HepG2 (cell line): ENCODE measurements around the gene MSMO1.

Experiments
- CBFB ChIP-seq: sonication (generic); formaldehyde crosslinking; IDR thresholded peaks from 2 replicates; pipeline ENCODE4 v1.4.0; 2020; ENCODE audit warnings: missing genetic modification reagents
- HIVEP1 ChIP-seq: sonication (generic); formaldehyde crosslinking; IDR thresholded peaks from 2 replicates; pipeline ENCODE4 v1.4.0; 2020; ENCODE audit warnings: mild to moderate bottlenecking, missing genetic modification reagents
- KLF15 ChIP-seq: sonication (generic); formaldehyde crosslinking; IDR thresholded peaks from 2 replicates; pipeline ENCODE4 v1.8.1; 2023; ENCODE audit warnings: borderline replicate concordance, mild to moderate bottlenecking, inconsistent platforms, missing genetic modification reagents, mixed read lengths
- SP5 ChIP-seq: IDR thresholded peaks from 2 replicates; pipeline ENCODE4 v1.6.1; 2016; ENCODE audit warnings: low read depth, borderline replicate concordance
- U2AF1 ChIP-seq: fragments of 200-400 bp; formaldehyde crosslinking; optimal IDR thresholded peaks from 2 replicates; pipeline ENCODE3; 2017; ENCODE audit warnings: mild to moderate bottlenecking, low read depth, low read length
- ZNF383 ChIP-seq: sonication (generic); formaldehyde crosslinking; IDR thresholded peaks from 2 replicates; pipeline ENCODE4 v1.4.0; 2020; ENCODE audit warnings: missing genetic modification reagents, mild to moderate bottlenecking, borderline replicate concordance
- ZNF550 ChIP-seq: sonication (generic); formaldehyde crosslinking; IDR thresholded peaks from 2 replicates; pipeline ENCODE4 v1.4.0; 2020; ENCODE audit warnings: mild to moderate bottlenecking, missing genetic modification reagents, borderline replicate concordance
- TF ChIP-seq, protein P1 (sequence below): sonication (generic); formaldehyde crosslinking; IDR thresholded peaks from 2 replicates; pipeline ENCODE4 v1.5.0; 2020; ENCODE audit warnings: mild to moderate bottlenecking, missing genetic modification reagents, moderate library complexity
- TF ChIP-seq, protein P2 (sequence below): sonication (generic); formaldehyde crosslinking; IDR thresholded peaks from 2 replicates; pipeline ENCODE4 v1.8.0; 2022; ENCODE audit warnings: mild to moderate bottlenecking, missing genetic modification reagents, moderate library complexity
- TF ChIP-seq, protein P3 (sequence below): IDR thresholded peaks from 2 replicates; pipeline ENCODE4 v1.6.1; 2016; ENCODE audit warnings: low read depth, borderline replicate concordance

DNA sequence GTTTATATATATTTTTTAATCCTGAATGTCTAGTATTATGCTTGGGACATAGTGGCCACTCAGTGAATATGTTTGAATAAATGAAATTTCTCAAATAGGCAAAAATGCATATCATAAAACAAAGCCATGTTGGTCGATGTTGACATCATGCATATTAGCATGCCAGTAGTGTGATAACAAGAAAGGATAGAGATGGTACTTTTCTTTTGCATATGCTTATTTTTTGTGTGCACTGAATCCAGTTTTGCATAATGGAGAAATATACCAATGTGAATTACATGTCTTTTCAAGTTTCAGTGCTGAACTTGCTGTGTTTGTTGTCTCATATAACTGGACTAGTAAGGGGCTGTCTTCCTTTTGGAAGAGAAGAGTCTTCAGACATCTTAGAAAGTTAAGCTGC is 58.9 kb downstream of the MSMO1 start:
- TF ChIP-seq, protein P1, sequence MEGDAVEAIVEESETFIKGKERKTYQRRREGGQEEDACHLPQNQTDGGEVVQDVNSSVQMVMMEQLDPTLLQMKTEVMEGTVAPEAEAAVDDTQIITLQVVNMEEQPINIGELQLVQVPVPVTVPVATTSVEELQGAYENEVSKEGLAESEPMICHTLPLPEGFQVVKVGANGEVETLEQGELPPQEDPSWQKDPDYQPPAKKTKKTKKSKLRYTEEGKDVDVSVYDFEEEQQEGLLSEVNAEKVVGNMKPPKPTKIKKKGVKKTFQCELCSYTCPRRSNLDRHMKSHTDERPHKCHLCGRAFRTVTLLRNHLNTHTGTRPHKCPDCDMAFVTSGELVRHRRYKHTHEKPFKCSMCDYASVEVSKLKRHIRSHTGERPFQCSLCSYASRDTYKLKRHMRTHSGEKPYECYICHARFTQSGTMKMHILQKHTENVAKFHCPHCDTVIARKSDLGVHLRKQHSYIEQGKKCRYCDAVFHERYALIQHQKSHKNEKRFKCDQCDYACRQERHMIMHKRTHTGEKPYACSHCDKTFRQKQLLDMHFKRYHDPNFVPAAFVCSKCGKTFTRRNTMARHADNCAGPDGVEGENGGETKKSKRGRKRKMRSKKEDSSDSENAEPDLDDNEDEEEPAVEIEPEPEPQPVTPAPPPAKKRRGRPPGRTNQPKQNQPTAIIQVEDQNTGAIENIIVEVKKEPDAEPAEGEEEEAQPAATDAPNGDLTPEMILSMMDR (CRISPR knock-in tag) = no peak
- TF ChIP-seq ZNF550 (CRISPR knock-in tag) (no peak), KLF15 (CRISPR knock-in tag) (no peak), U2AF1 (no peak), ZNF383 (no peak), HIVEP1 (no peak), SP5 (CRISPR knock-in tag) (no peak), CBFB (no peak)
- TF ChIP-seq, protein P2, sequence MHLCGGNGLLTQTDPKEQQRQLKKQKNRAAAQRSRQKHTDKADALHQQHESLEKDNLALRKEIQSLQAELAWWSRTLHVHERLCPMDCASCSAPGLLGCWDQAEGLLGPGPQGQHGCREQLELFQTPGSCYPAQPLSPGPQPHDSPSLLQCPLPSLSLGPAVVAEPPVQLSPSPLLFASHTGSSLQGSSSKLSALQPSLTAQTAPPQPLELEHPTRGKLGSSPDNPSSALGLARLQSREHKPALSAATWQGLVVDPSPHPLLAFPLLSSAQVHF (CRISPR knock-in tag) = no peak
- TF ChIP-seq, protein P3, sequence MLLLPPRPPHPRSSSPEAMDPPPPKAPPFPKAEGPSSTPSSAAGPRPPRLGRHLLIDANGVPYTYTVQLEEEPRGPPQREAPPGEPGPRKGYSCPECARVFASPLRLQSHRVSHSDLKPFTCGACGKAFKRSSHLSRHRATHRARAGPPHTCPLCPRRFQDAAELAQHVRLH (CRISPR knock-in tag) = no peak
